ENCODE data around the gene KCNF1. TPM values are rescaled to one million over a fixed set of nuclear protein-coding genes. Genes with fewer than 3 reads are reported as not detected.

KCNF1 gene
- total and polyA plus RNA-seq, 2 of the 8 experiments (the other 6 are each of a cell fraction or from before 2014, with no cell fraction given), result 0.48 to 1.5 TPM

- Histone ChIP-seq H3K56ac (replicated peaks; ENCODE audit: insufficient read length, low read depth, low read length) (no peak overlapping the region), H3K27ac (ENCODE audit: low read depth, low read length) (no peak overlapping the region), H2BK15ac (ENCODE audit: low read length) (no peak overlapping the region), H2BK20ac (ENCODE audit: low read length) (peak overlapping the region; percentile 83; the same call in 1 of the 2 replicates), H3K23me2 (ENCODE audit: low read depth, low read length) (no peaks in the 10 kb centered on the region), H3K4me3 (ENCODE audit: extremely low read depth in 1 of 4, insufficient read depth in 2 of 4, low read depth in 3 of 4, low read length in 4 of 4) (no peak overlapping the region), H4K91ac (replicated peaks; ENCODE audit: insufficient read length, low read length) (peak overlapping the region; percentile 72), H3K4me1 (replicated peaks in 1 of 4; ENCODE audit: control insufficient read depth in 3 of 4, insufficient read depth in 4 of 4, low read length in 3 of 4) (peaks cover 4 to 14% (median 11%) of the 10 kb centered on the region in 4 experiments), H3K27me3 (replicated peaks in 1 of 4; ENCODE audit: control insufficient read depth in 3 of 4, extremely low read depth in 1 of 4, insufficient read depth in 3 of 4, low read length in 3 of 4) (no peaks in the 10 kb centered on the region), H3K4ac (replicated peaks; ENCODE audit: insufficient read length, low read depth, low read length) (peak overlapping the region; percentile 65), H4K20me1 (replicated peaks in 1 of 2; ENCODE audit: control insufficient read depth in 1 of 2, insufficient read depth in 2 of 2, low read length in 2 of 2) (no peaks in the 10 kb centered on the region), H3K9me3 (ENCODE audit: insufficient read depth in 2 of 2, low read depth in 1 of 2, low read length in 1 of 2) (peaks cover 10 to 14% of the 10 kb centered on the region in 2 experiments; a peak in 3 of 4 replicates), H4K5ac (ENCODE audit: insufficient read length, low read depth, low read length) (no peak overlapping the region), H2AK5ac (ENCODE audit: low read depth, low read length) (peak overlapping the region; percentile 75; the same call in 1 of the 2 replicates), H3K9ac (replicated peaks in 1 of 4; ENCODE audit: extremely low read depth in 1 of 4, low read depth in 3 of 4, low read length in 3 of 4) (no peak overlapping the region; a peak in 1 of 7 replicates), H3K4me2 (ENCODE audit: insufficient read depth in 1 of 2, low read depth in 2 of 2, low read length in 2 of 2) (peak overlapping the region in 1 of 2 experiments; percentile 16; a peak in 1 of 4 replicates), H2BK12ac (ENCODE audit: low read depth, low read length) (no peak overlapping the region), H3K14ac (ENCODE audit: insufficient read length) (no peak overlapping the region), H3K79me1 (ENCODE audit: low read depth, low read length) (no peaks in the 10 kb centered on the region), H2BK120ac (replicated peaks; ENCODE audit: low read depth, low read length) (no peak overlapping the region), H4K8ac (ENCODE audit: extremely low read depth, insufficient read depth, low read length) (no peak overlapping the region), H2BK5ac (ENCODE audit: low read depth, low read length) (peak overlapping the region; percentile 26; the same call in 1 of the 2 replicates), H3K18ac (ENCODE audit: extremely low read depth, low read length) (peak overlapping the region; percentile 34; the same call in 1 of the 2 replicates), H2AFZ (ENCODE audit: low read length) (no peak overlapping the region), H3K23ac (ENCODE audit: insufficient read length) (no peak overlapping the region), H3K79me2 (ENCODE audit: control insufficient read depth in 1 of 2, insufficient read depth in 2 of 2, low read length in 2 of 2) (no peaks in the 10 kb centered on the region), H3K36me3 (ENCODE audit: control insufficient read depth in 2 of 4, insufficient read depth in 4 of 4, low read length in 3 of 4) (no peaks in the 10 kb centered on the region)
- ChIA-PET CTCF (ENCODE audit: partially characterized antibody) (interaction anchor here (0.8 to 1.4 kb wide), 5 partner anchors 27 to 187 kb away, joined by 3 to 5 read pairs (median 4); no protein-coding TSS in a partner anchor), POLR2A (ENCODE audit: partially characterized antibody) (no interaction called here)
- FAIRE-seq, result no peak
- DNase-seq (ENCODE audit: low read depth in 1 of 2, low spot score in 2 of 2), result peak in 1 of 2 experiments; percentile 58
- 78% methylated on average over 17 of the region's 17 CpGs; no CpG with 5 or more reads in 1 of the 2 experiments for WGBS, 2 experiments (ENCODE audit: extremely low coverage in 1 of 2, insufficient coverage in 1 of 2, insufficient read length in 1 of 2, insufficient replicate concordance in 2 of 2, low coverage in 1 of 2, low lambda C conversion rate in 2 of 2, missing lambda C conversion rate in 1 of 2)
- TF ChIP-seq KDM1A (IDR thresholded peaks at IDR 0.05; ENCODE audit: borderline replicate concordance, low read length) (peak; percentile 90), YY1 (IDR thresholded peaks at IDR 0.05; ENCODE audit: low read depth, low read length) (no peak), RFX5 (IDR thresholded peaks at IDR 0.05; ENCODE audit: borderline replicate concordance, low read depth, low read length) (no peak), SP2 (IDR thresholded peaks at IDR 0.05; ENCODE audit: low read length) (no peak), USF2 (IDR thresholded peaks at IDR 0.05; ENCODE audit: low read length) (no peak), RBBP5 (IDR thresholded peaks at IDR 0.05; ENCODE audit: borderline replicate concordance, low read depth, low read length) (no peak), MAFK (IDR thresholded peaks at IDR 0.05; ENCODE audit: low read depth, low read length) (peak; percentile 11; the same call in 1 of the 2 replicates), ZNF274 (IDR thresholded peaks at IDR 0.05; ENCODE audit: borderline replicate concordance, extremely low read depth, low read length) (no peak), BACH1 (IDR thresholded peaks at IDR 0.05; ENCODE audit: low read length) (no peak), ASH2L (IDR thresholded peaks at IDR 0.05; ENCODE audit: low read length) (no peak)
Measured at GRCh38 chr2:10935953-10936942, 24.5 kb downstream of the KCNF1 start.
